Measurements from ENCODE around the gene SLC12A8.

GRCh38 chr3:125260158-125260557 is 47.6 kb upstream of the SLC12A8 start:
- no peak for TF ChIP-seq CTCF (IDR thresholded peaks at IDR 0.05; ENCODE audit: low read length)
- no peak for TF ChIP-seq EZH2 (optimal IDR thresholded peaks at IDR 0.05; ENCODE audit: low read depth, low read length)
